B cell (primary cell): Measurements from ENCODE around the gene FRMD4A. TPM values are rescaled to one million over a fixed set of nuclear protein-coding genes. Genes with fewer than 3 reads are reported as not detected.

ENCODE experiments used
- ATAC-seq: fragments of 200-7000 bp; cut with Tn5 transposase; one replicate; pipeline ENCODE4 v1.10.0; 2021; ENCODE audit warnings: low read depth, mild to moderate bottlenecking, moderate number of reproducible peaks, moderate library complexity
- CTCF ChIA-PET: fragments of 350-600 bp; sonication (Branson Sonifier 250); formaldehyde crosslinking; loops from one replicate; lab custom pipeline; 2021; ENCODE audit warnings: antibody characterized with exemption, inconsistent platforms; lab: Charles Lee
- POLR2A ChIA-PET: fragments of 350-600 bp; sonication (Branson Sonifier 250); formaldehyde crosslinking; loops from one replicate; lab custom pipeline; 2021; ENCODE audit warnings: antibody characterized with exemption; lab: Charles Lee
- DNase-seq: peaks from one replicate; pipeline ENCODE4 v3.0.0; 2013
- H2AFZ ChIP-seq: 2 replicates; pipeline ENCODE4 v1.6.1; 2012; ENCODE audit warnings: mild to moderate bottlenecking, low read depth, low read length; ENCODE audit not compliant: insufficient read depth, poor library complexity, severe bottlenecking
- H3K27ac ChIP-seq, 2 donors: 1 replicate in 1 of 2; 2 replicates in 1 of 2; pipeline ENCODE4 v1.5.1; 2012 to 2013; ENCODE audit warnings: low read length in 2 of 2, mild to moderate bottlenecking in 2 of 2, moderate library complexity in 1 of 2
- H3K27me3 ChIP-seq, 4 experiments: fragments of 200-600 bp in 1 of 4; sonication (generic) in 1 of 4; replicated peaks in 1 of 4; 1 replicate in 2 of 4; 2 replicates in 2 of 4; pipeline versions ENCODE4 v1.6.1 to v1.7.0; 2013 to 2016; ENCODE audit warnings: low read length in 3 of 4, mild to moderate bottlenecking in 2 of 4, mixed read lengths in 1 of 4, moderate library complexity in 1 of 4; ENCODE audit not compliant: insufficient read depth in 4 of 4, control insufficient read depth in 3 of 4; ENCODE audit errors: control extremely low read depth in 1 of 4
- H3K36me3 ChIP-seq, 2 experiments: replicated peaks in 1 of 2; 1 replicate in 1 of 2; 2 replicates in 1 of 2; pipeline versions ENCODE4 v1.6.1 to v1.7.1; 2013; ENCODE audit warnings: low read length in 1 of 2; ENCODE audit not compliant: insufficient read depth in 2 of 2, control insufficient read depth in 1 of 2; ENCODE audit errors: control extremely low read depth in 1 of 2, extremely low read depth in 1 of 2
- H3K4me1 ChIP-seq, 2 donors: fragments of 200-600 bp in 1 of 2; sonication (generic) in 1 of 2; 1 replicate in 1 of 2; 2 replicates in 1 of 2; pipeline versions ENCODE4 v1.5.1 to v1.6.1; 2013 to 2017; ENCODE audit warnings: low read length in 2 of 2; ENCODE audit not compliant: control insufficient read depth in 2 of 2, insufficient read depth in 2 of 2
- H3K4me2 ChIP-seq: replicated peaks from 2 replicates; pipeline ENCODE3; 2012; ENCODE audit warnings: mild to moderate bottlenecking, low read depth, low read length; ENCODE audit not compliant: poor library complexity, severe bottlenecking
- H3K4me3 ChIP-seq, 5 experiments: fragments of 200-600 bp in 1 of 5; sonication (generic) in 1 of 5; 1 replicate in 3 of 5; 2 replicates in 2 of 5; pipeline versions ENCODE4 v1.5.1 to v1.7.0; 2011 to 2016; ENCODE audit warnings: low read length in 4 of 5, mild to moderate bottlenecking in 4 of 5, low read depth in 2 of 5, control low read depth in 1 of 5, moderate library complexity in 1 of 5; ENCODE audit not compliant: insufficient read depth in 1 of 5; ENCODE audit errors: control extremely low read depth in 1 of 5, extremely low read depth in 1 of 5
- H3K79me2 ChIP-seq: fragments of 200-600 bp; sonication (generic); one replicate; pipeline ENCODE4 v1.6.0; 2016; ENCODE audit warnings: low read length; ENCODE audit not compliant: control insufficient read depth, insufficient read depth
- H3K9ac ChIP-seq: fragments of 200-600 bp; sonication (generic); 2 replicates; pipeline ENCODE4 v1.6.1; 2017; ENCODE audit warnings: mild to moderate bottlenecking, low read length, moderate library complexity
- H3K9me3 ChIP-seq, 3 donors: one replicate each; pipeline versions ENCODE4 v1.6.1 to v1.7.1; 2013; ENCODE audit warnings: low read length in 2 of 3; ENCODE audit not compliant: control insufficient read depth in 2 of 3, insufficient read depth in 1 of 3; ENCODE audit errors: control extremely low read depth in 1 of 3
- H4K20me1 ChIP-seq: 2 replicates; pipeline ENCODE4 v1.6.0; 2012; ENCODE audit warnings: mild to moderate bottlenecking, low read length; ENCODE audit not compliant: insufficient read depth, control insufficient read depth, poor library complexity, severe bottlenecking
- H3K27ac Mint-ChIP-seq: one replicate; pipeline ENCODE4 v1.8.0; 2021; ENCODE audit warnings: mixed read lengths
- H3K27me3 Mint-ChIP-seq: one replicate; pipeline ENCODE4 v1.8.0; 2021; ENCODE audit warnings: mixed read lengths
- H3K4me1 Mint-ChIP-seq: one replicate; pipeline ENCODE4 v1.8.0; 2021; ENCODE audit warnings: mixed read lengths
- H3K4me3 Mint-ChIP-seq: one replicate; pipeline ENCODE4 v1.8.0; 2021; ENCODE audit warnings: mixed read lengths
- H3K9me3 Mint-ChIP-seq: one replicate; pipeline ENCODE4 v1.8.0; 2022; ENCODE audit warnings: mixed read lengths; ENCODE audit not compliant: insufficient read depth
- CTCF ChIP-seq: fragments of 200-600 bp; IDR thresholded peaks from one replicate; pipeline ENCODE4 v1.8.0; 2022; ENCODE audit warnings: antibody characterized with exemption, mild to moderate bottlenecking
- EZH2 ChIP-seq: IDR thresholded peaks from 2 replicates; pipeline ENCODE4 v1.6.1; 2012; ENCODE audit warnings: borderline replicate concordance, low read depth, mild to moderate bottlenecking, moderate library complexity, low read length; ENCODE audit not compliant: insufficient read depth, poor library complexity, severe bottlenecking
- WGBS: methylation state at CpG from one replicate; pipeline ENCODE4 v1.1.5; 2013; ENCODE audit warnings: missing lambda C conversion rate; ENCODE audit not compliant: insufficient coverage; 5-methylcytosine and 5-hydroxymethylcytosine counted together
- intact Hi-C: fragments of 100-400 bp; cut with micrococcal nuclease; formaldehyde crosslinking; loops from one replicate; pipeline ENCODE4 v1.10.0; 2022
- polyA plus RNA-seq: library from polyadenylated mRNA; depleted of rRNA; stranded (reverse); fragments of >200 nt; gene quantifications from 2 replicates; pipeline ENCODE4 v1.2.3, GENCODE V29; 2012
- total RNA-seq, 2 donors: library from RNA; stranded (reverse); fragments of 120-200 nt in 1 of 2; gene quantifications; 1 replicate in 1 of 2; 2 replicates in 1 of 2; pipeline versions ENCODE4 v1.2.3 to v1.2.4, GENCODE V29; 2013 to 2022

The FRMD4A gene
- total and polyA plus RNA-seq, 2 donors (not counting 1 experiment from before 2014, with no cell fraction given): 0.76 to 3.4 TPM

GRCh38 chr10:13953371-13953770 lies 377.4 kb downstream of the FRMD4A start:
- Mint-ChIP-seq H3K27me3 (peaks cover 14% of the 10 kb centered on the region), H3K4me1 (no peaks in the 10 kb centered on the region), H3K27ac (no peak overlapping the region), H3K4me3 (no peak overlapping the region), H3K9me3 (peaks cover 3% of the 10 kb centered on the region)
- WGBS: no CpG with 5 or more reads among the region's 4 CpGs
- Histone ChIP-seq H3K9ac (no peak overlapping the region), H3K4me2 (no peak overlapping the region), H3K36me3 (no peaks in the 10 kb centered on the region), H3K79me2 (no peaks in the 10 kb centered on the region), H4K20me1 (no peaks in the 10 kb centered on the region), H3K4me3 (no peak overlapping the region), H3K9me3 (peaks cover 0 to 6% (median 0%) of the 10 kb centered on the region in 3 donors), H2AFZ (no peak overlapping the region), H3K4me1 (no peaks in the 10 kb centered on the region), H3K27me3 (peaks cover 0 to 4% (median 1%) of the 10 kb centered on the region in 4 experiments), H3K27ac (no peak overlapping the region)
- intact Hi-C loops: no loop called here
- CTCF ChIA-PET: no interaction called here
- DNase-seq (no peak), ATAC-seq (no peak)
- POLR2A ChIA-PET: no interaction called here
- TF ChIP-seq EZH2 (no peak), CTCF (no peak)

- Mint-ChIP-seq H3K27ac (no peak overlapping the region), H3K9me3 (peaks cover 3% of the 10 kb centered on the region), H3K4me3 (no peak overlapping the region), H3K27me3 (peaks cover 11% of the 10 kb centered on the region), H3K4me1 (no peaks in the 10 kb centered on the region)
- POLR2A ChIA-PET: no interaction called here
- no peak overlapping the region for H3K4me2 ChIP-seq
- no peaks in the 10 kb centered on the region for H3K79me2 ChIP-seq
- DNase-seq: no peak
- no peak overlapping the region for H3K9ac ChIP-seq
- H3K9me3 ChIP-seq: peaks cover 0 to 6% (median 0%) of the 10 kb centered on the region in 3 donors
- no peak for ATAC-seq
- no peaks in the 10 kb centered on the region for H3K36me3 ChIP-seq
- 93% methylated on average over 3 of the region's 4 CpGs for WGBS
- H3K4me1 ChIP-seq: no peaks in the 10 kb centered on the region
- TF ChIP-seq EZH2 (no peak), CTCF (no peak)
- H3K27ac ChIP-seq: no peak overlapping the region
- no peak overlapping the region for H2AFZ ChIP-seq
- CTCF ChIA-PET: interaction anchor here (0.6 kb wide), 1 partner anchor 71 kb away, joined by 3 read pairs; no protein-coding TSS in a partner anchor
- no peaks in the 10 kb centered on the region for H4K20me1 ChIP-seq
- H3K4me3 ChIP-seq: no peak overlapping the region
- H3K27me3 ChIP-seq: peaks cover 0 to 3% (median 0%) of the 10 kb centered on the region in 4 experiments
- intact Hi-C loops: no loop called here
Observed at GRCh38 chr10:13950543-13950939, 380.2 kb downstream of the FRMD4A start.
